ENCODE measurements around the gene OR5D13.

OR5D13 gene, protein sequence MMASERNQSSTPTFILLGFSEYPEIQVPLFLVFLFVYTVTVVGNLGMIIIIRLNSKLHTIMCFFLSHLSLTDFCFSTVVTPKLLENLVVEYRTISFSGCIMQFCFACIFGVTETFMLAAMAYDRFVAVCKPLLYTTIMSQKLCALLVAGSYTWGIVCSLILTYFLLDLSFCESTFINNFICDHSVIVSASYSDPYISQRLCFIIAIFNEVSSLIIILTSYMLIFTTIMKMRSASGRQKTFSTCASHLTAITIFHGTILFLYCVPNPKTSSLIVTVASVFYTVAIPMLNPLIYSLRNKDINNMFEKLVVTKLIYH

DNA sequence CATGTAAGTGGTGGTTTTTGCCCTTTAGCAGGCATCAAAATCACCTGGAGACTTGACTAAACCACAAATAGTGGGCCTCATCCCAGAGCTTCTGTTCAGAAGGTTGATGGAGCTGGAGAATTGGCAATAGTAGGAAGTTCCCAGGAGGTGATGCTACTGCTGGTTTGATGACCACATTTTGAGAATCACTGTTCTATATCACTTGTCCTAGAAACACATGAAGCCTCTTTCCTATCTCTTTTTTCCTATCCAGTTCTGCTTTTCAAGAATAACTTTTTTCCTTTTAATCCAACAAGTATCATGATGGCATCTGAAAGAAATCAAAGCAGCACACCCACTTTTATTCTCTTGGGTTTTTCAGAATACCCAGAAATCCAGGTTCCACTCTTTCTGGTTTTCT is at the start of gene OR5D13:
Gene OR5D13, plus strand, starts transcription at position 301 of the 400 bp plus-strand sequence. Its CDS starts 0 bp downstream, at position 301.
- no peak for DNase-seq
- TF ChIP-seq GATA1 (IDR thresholded peaks at IDR 0.05; ENCODE audit: low read depth, low read length) (no peak), POLR2A (IDR thresholded peaks at IDR 0.05; ENCODE audit: low read length) (no peak)

DNA sequence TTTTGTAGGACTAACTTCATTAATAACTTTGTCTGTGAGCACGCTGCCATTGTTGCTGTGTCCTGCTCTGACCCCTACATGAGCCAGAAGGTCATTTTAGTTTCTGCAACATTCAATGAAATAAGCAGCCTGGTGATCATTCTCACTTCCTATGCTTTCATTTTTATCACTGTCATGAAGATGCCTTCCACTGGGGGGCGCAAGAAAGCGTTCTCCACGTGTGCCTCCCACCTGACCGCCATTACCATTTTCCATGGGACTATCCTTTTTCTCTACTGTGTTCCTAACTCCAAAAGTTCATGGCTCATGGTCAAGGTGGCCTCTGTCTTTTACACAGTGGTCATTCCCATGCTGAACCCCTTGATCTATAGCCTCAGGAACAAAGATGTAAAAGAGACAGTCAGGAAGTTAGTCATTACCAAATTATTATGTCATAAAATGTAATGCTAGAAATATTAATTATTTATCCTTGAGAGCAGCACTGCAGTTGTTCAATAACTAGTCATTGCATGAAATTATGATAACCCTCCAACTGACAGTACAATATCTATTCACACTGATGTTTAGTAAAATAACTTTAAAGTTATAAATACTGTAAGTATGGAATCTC is 46.4 kb upstream of the OR5D13 start:
- DNase-seq = peak in 1 of 2 experiments; percentile 9
- TF ChIP-seq POLR2A (IDR thresholded peaks at IDR 0.05; ENCODE audit: low read length) (no peak), GATA1 (IDR thresholded peaks at IDR 0.05; ENCODE audit: low read depth, low read length) (no peak)

DNA sequence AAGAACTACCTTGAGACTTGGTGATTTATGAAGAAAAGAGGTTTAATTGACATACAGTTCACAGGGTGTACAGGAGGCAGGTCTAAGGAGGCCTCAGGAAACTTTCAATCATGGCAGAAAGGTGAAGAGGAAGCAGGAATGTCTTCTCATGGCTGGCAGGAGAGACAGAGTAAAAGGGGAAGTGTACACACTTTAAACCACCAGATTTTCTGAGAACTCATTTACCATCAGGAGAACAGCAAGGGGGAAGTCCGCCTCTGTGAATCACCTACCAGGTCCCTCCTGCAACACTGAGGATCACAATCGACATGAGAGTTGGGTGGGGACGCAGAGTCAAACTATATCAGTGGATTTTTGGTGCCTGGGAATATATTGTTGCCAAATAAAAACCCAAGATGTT is 40.3 kb upstream of the OR5D13 start:
- no peak for TF ChIP-seq POLR2A (IDR thresholded peaks at IDR 0.05; ENCODE audit: low read length)
- TF ChIP-seq GATA1 (IDR thresholded peaks at IDR 0.05; ENCODE audit: low read depth, low read length) = no peak
- no peak for DNase-seq

DNA sequence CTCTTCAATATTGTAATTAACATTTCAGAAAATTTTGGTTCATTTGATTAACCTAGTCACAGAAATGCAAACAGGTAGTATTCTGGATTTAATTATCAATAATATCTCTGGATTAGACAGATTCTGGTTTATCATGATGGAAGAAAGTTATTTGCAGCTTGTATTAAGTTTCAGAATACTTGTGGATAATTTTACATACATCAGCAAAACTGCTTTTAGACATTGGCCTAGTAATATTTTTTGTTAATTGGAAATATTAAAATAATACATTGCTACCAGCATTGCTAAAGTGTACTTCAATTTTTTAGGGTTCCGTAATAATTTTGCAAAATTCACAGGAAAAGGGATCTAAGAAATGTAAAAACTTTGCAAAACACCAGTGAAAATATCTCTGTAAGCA is 18.4 kb downstream of the OR5D13 start:
- DNase-seq = no peak
- no peak for TF ChIP-seq POLR2A (IDR thresholded peaks at IDR 0.05; ENCODE audit: low read length)
- no peak for TF ChIP-seq GATA1 (IDR thresholded peaks at IDR 0.05; ENCODE audit: low read depth, low read length)

DNA sequence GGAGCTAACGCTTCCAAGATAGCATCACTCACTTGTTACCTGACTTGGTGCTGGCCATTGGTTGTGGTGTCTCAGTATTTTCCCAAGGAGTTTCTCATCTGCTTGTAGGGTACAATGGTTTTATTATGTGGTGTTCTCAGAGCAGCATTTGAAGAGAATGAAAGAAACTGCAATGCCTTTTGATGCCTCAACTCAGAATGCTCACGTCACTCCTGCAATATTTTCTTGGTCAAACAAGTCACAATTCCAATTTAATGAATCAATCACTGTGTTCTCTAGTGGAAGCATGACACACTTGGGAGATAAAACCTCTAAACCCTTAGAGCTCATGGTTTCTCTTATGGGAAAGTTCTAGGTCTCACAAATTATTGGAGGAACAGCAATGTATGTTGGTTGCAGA is 20.1 kb downstream of the OR5D13 start:
- DNase-seq = no peak
- TF ChIP-seq GATA1 (IDR thresholded peaks at IDR 0.05; ENCODE audit: low read depth, low read length) = no peak
- TF ChIP-seq POLR2A (IDR thresholded peaks at IDR 0.05; ENCODE audit: low read length) = no peak

DNA sequence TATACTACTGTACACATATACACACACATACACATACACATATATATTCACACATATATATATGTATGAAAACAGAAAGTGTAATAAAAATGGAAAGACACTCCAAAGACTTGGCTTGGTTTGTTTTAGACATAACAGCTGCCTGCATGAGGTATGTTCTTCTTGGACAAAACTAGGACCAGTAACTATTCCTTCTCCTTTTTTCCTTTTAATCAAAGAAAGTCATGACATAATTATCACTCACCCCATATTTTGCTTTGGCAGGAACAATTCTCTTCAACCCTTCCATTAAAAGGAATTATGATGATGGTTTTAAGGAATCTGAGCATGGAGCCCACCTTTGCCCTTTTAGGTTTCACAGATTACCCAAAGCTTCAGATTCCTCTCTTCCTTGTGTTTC is 22.0 kb downstream of the OR5D13 start, which contains the start of gene OR5D14:
Gene OR5D14, plus strand, starts transcription at position 301 of the 400 bp plus-strand sequence. Its CDS starts 0 bp downstream, at position 301.
- TF ChIP-seq POLR2A (IDR thresholded peaks at IDR 0.05; ENCODE audit: low read length) = no peak
- TF ChIP-seq GATA1 (IDR thresholded peaks at IDR 0.05; ENCODE audit: low read depth, low read length) = no peak
- no peak for DNase-seq

DNA sequence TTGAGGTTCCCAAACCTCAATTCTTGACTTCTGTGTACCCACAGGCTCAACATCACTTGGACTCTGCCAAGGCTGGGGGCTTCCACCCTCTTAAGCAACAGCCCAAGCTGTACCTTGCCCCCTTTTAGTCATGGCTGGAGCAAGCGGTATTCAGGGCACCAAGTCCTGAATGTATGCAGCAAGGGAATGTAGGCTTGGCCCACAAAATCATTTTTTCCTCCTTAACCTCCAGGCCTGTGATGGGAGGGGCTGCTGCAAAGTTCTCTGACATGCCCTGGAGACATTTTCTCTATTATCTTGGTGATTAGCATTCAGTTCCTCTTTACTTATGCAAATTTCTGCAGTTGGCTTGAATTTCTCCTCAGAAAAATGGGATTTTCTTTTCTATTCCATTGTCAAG is 33.0 kb downstream of the OR5D13 start:
- no peak for DNase-seq
- no peak for TF ChIP-seq POLR2A (IDR thresholded peaks at IDR 0.05; ENCODE audit: low read length)
- TF ChIP-seq GATA1 (IDR thresholded peaks at IDR 0.05; ENCODE audit: low read depth, low read length) = no peak

DNA sequence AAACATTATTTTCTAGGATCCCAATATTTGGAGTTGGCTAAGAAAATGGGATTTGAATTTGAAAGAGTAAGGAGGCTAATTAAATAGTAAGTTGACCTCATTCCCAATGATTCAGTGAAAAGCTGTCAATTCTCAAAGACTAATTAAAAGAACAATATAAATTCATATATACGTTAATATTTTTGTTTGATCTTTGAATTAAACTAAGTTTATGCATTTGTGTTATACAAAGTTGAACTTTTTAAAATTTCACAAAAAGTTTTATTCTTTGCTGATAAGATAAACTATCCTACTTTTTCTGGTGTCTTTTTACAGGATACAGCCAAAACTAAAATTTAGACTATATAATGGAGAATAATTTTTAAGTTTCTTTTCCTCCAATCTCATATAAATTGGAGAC is 37.8 kb downstream of the OR5D13 start, which contains the start of gene OR5L1:
Gene OR5L1, plus strand, starts transcription at position 301 of the 400 bp plus-strand sequence. CDS start 100 bp downstream, outside the sequence.
- no peak for TF ChIP-seq GATA1 (IDR thresholded peaks at IDR 0.05; ENCODE audit: low read depth, low read length)
- no peak for TF ChIP-seq POLR2A (IDR thresholded peaks at IDR 0.05; ENCODE audit: low read length)

DNA sequence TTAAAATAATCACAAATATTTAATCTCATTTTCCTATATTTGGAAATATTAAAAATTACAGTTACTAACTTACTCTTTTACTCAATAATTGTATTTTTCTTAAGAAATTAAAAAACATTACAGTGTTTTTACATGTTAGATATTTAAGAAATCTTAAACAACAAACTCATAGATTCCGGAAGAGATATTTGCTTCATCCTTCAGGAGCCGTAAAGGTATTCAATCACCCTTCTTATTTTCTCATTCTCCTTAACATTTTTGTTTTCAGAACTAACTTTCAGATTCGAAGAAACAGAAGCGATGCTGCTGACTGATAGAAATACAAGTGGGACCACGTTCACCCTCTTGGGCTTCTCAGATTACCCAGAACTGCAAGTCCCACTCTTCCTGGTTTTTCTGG is 46.1 kb downstream of the OR5D13 start, which contains the start of gene OR5D18:
Gene OR5D18, plus strand, starts transcription at position 301 of the 400 bp plus-strand sequence. Its CDS starts 0 bp downstream, at position 301.
- TF ChIP-seq POLR2A (IDR thresholded peaks at IDR 0.05; ENCODE audit: low read length) (no peak), GATA1 (IDR thresholded peaks at IDR 0.05; ENCODE audit: low read depth, low read length) (no peak)
- no peak for DNase-seq

More for the DNA sequence above, 37.8 kb downstream of the OR5D13 start, which contains the start of gene OR5L1:
- no peak for DNase-seq

Data from erythroblast (primary cell).